NOMO-1 (cell line): ENCODE data around the gene PLOD3.

Source experiments
- DNase-seq, 2 experiments: peaks; one replicate each; lab custom pipeline; 2025; ENCODE audit not compliant: unreplicated experiment in 2 of 2; lab: John Stamatoyannopoulos, UW

Gene PLOD3

GRCh38 chr7:101239191-101239950 lies 22.0 kb upstream of the PLOD3 start:
- no peak for DNase-seq

DNA sequence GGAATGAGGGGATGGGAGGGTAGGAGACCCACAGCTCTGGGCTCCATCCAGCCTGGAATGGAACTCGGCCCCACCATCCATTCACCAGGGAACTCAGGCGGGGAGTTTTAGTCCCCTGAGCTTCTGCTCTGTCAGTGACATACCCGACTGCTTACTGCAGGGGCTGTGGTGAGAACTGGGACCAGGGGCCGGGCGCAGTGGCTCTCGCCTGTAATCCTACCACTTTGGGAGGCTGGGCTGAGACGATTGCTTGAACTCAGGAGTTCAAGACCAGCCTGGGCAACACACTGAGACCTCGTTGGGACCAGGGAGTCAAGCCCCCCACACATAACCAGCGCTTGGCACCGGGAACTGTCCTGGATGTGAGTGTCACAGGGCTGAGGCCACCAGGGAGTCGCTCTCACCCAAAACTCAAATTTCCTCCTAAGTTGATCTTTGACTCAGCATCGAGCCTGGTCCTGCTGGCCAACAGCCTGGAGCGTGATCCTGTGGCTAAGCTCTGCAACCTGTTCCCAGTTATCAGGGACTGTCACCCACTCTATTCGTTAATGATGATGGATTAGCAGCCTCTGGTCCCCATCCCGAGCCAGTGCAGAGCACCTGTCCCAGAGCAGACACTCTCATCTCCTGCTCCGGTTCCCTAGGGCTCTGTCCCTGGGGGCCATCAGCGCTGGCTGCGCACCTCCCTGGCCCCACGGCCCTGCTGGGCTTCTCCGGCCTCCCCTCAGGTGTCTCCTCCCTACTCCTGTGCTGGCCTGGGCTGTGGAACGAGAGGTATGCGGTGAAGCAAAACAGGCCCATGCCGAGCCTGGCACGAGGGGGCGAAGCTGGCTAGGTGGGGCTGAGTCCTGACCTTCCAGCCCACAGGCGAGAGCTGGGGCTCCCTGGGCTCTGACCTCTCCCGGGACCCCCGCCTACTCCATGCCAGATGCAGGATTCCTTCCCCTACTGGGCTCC lies 21.1 kb upstream of the PLOD3 start:
- no peak for DNase-seq

DNA sequence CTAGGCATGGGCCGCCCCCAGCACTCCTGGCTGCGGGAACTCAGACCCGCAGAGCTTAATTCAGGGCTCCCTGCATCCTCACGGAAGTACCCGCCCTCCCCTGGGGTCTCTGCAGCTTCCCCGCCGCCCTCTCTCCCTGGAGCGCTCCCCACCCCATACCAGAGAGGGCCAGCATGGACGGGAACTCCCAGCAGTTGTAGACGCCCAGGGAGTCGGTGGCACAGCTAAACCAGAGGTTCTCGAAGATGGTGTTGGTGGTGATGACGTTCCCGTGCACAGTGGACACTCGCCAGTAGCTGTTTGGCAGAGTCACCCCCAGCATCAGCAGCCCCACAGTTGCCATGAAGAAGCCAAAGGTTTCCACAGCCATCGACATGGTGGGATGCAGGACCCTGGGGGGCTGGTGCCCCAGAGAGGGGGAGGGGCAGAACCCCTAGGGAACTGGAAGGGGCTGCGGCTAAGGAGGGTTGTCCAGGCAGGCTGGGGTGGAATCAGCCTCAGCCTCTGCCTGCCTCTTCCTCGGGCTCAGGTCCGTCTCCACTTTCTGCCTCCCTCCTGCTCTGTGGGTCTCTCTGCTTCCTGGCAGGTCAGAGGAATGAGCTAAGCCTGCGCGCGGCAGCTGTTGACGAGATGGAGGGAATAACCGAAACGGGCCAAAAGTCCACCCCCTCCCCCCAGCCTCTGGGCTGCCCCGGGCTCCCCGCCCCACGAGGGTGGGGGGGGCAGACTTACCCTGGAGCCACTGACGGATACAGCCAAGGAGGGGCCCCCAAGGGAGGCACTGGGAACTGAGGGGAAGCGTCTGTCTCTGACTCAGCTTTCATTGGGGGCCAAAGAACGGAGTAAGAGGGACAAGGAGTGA lies 20.1 kb upstream of the PLOD3 start, which contains the start of gene CLDN15:
TSS of gene CLDN15 (minus strand) at position 597 of the 862 bp plus-strand sequence. CDS start at position 376, 221 bp downstream.
- peak; percentile 13 to 57 for DNase-seq

DNA sequence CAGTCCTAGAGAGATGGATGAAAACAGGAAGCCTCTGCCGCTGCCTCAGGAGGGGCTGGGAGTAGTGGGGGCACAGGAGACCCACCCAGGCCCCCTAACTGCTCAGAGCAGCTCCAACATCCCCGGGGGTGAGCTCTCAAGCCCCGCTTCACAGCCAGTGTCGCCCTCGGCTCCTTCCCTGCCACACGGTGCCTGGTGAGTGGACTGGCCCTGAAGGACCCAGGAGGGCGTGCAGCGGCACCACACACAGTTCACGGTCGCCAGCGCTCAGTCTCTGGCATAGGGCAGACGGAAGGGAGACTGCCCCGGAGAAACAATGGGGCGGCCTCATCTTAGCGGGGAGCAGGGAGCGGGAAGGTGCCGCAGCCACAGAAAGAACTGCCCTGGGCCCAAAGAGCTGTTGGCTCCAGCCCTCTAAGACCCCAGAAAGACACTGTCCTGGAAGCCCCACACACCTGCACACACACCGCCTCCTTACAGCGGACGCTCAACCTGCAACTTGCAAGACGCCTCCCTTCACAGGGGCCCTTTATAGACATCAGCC lies 19.0 kb upstream of the PLOD3 start:
- no peak for DNase-seq

DNA sequence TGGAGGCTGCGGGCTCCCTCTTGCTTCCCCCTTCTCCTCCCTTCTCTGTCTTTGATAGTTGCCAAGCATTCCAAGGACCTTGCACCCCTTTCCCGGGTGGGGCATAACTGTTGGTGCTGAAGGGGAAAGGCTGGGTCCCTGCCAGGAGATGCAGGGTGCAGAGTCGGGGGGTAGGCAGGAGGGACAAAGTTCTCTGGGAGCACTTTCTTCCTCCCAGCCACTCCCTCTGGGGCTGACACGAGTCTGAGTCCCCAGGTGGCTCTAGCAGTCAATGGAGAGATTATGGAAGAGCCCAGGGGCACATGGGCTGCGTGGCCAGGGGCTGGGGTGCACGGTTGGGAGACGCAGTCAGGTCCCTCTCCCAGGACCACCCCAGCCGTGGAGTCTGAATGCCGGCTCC lies 18.1 kb upstream of the PLOD3 start:
- no peak for DNase-seq

DNA sequence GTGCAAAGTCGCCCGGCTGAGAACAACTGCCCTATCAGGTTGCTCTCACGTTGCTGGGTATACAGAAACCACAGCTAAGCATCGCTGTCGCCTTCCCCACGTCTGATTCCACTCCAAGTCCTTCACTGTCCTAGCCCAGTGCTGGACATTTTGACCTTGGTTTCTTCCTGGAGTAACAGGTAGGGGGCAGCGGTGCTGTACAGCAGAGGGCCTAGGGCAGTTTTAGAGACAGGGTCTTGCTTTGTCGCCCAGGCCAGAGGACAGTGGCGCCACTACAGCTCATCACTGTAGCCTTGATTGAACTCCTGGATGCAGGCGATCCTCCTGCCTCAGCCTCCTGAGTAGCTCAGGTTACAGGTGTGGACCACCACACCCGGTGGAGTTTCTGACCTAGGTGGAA lies 17.7 kb upstream of the PLOD3 start:
- peak; percentile 24 to 37 for DNase-seq

DNA sequence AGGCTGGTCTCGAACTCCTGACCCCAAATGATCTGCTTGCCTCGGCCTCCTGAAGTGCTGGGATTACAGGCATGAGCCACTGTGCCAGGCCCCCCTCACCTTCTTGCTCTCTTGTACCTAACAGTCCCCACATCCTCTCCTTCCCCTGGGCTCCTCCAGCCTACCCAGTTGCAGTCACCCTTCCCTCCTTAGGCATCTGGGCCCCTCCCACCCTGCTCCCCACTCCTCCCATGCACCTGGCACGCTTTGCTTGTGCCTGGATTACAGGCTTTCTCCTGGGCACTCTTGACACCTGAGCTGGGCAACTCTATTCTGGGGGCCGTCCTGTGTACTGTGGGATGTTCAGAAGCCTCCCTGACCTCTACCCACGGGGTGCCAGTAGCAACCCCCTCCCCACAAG lies 17.3 kb upstream of the PLOD3 start:
- DNase-seq = no peak

GRCh38 chr7:101233907-101234547 lies 16.6 kb upstream of the PLOD3 start:
- no peak for DNase-seq

DNA sequence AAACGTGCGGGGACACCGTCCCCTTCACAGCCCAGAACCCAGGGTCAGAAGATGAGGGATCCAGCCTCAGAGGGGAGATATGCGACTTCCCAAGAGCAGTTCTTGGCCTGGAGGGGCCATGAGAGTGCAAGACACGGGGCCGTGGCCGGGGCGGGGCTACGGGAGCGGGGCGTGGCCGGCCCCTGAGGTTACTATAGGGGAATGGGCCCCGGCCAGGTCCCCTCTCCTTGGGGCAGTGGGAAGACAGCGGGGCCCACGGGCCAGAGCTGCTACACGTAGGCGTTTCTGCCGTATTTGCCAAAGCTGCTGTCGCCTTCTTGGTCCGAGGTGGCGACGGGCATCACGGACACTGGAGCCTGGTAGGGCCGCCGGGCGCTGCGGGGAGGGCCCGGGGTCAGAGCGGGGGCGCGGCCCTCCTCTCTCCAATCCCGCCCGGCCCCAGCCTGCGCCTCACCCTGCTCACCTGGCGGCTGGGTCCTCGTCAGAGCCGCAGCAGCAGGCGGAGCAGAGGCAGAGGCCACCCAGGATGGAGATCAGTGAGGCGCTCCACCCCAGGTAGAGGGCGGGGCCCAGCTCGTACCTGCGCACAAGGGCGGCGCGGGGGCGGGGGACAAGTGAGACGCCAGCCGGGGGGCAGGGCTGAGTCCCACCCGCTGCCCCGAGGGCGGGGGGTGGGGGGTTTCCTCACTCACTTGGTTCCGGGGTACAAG lies 14.9 kb upstream of the PLOD3 start:
- no peak for DNase-seq

GRCh38 chr7:101231644-101232043 lies 14.3 kb upstream of the PLOD3 start:
- no peak for DNase-seq

DNA sequence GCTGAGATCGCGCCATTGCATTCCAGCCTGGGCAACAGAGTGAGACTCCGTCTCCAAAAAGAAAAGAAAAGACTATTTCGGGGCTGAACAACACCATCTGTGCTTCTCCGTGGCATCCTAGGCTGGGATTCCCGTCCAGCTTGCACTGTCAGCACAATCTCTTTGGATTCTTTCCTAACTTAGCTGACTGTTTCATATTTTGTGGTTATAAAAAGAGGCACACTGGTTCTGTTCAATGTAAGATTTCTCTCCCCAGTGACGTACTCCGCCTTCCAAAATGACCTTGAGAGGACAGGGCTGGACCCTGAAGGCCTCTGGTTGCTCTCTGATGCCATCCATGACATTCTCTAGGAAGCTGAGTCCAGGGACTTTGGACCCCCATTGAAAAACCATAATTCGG lies 9.3 kb upstream of the PLOD3 start:
- DNase-seq = no peak

GRCh38 chr7:101225650-101226049 lies 8.3 kb upstream of the PLOD3 start:
- no peak for DNase-seq

GRCh38 chr7:101223528-101223927 lies 6.1 kb upstream of the PLOD3 start:
- no peak for DNase-seq

DNA sequence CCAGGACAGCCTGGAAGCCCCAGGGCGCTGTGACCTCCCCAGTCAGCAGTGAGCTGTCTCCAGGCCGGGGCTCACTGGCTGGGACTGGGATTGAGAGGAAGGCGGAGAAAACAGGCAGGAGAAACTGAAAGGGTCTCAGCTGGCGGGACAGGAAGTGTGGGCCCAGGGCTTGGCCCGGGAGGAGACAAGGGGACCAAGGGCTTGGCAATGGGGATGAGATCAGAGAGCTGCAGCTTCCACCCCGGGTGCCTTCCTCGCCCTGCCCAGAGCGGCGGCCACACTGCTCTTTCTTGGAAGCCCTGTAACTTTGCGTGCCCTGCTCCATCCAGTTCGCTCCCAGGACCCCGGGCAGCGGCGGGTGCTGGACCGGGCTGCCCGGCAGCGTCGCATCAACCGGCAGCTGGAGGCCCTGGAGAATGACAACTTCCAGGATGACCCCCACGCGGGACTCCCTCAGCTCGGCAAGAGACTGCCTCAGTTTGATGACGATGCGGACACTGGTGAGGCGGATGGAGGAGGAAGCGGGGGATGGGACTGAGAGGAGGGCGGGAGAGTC lies 5.0 kb upstream of the PLOD3 start:
- DNase-seq = no peak

GRCh38 chr7:101220295-101220694 lies 2.9 kb upstream of the PLOD3 start:
- DNase-seq = no peak

DNA sequence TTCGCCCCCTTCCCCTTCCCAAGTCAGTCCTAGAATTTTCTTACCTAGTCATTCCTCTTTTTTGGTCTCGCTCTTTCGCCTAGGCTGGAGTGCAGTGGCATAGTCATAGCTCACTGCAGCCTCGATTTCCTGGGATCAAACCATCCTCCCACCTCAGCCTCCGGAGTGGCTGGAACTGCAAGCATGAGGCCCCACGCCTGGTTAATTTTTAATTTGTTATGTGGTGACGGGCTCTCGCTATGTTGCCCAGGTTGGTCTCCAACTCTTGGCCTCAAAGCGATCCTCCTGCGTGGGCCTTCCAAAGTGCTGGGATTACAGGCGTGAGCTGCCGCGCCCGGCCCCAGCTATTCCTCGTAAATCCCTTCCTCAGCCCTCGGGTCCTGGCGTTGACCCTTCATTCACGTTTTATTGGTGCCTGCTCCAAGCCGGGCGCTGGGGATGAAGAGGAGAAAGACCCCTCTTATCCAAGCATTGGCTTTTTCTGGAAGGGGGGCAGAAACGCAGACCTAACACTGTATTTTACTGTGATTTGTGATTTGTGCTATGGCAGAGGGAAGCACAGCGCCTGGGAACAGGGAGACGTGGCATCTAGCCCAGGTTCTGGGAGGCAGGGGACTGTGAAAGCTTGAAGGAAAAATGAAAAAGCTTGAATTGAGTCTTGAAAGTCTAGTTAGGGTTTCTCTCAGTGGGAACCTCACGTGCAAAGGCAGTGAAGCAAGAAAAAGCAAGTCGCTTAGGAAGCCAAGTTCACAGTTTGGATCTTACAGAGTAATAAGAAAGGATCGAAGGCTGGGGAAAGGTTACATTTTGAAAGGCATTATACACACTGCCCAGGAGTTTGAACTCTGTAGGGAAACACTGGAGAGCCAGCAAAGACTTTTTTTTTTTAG lies 1.1 kb upstream of the PLOD3 start:
- DNase-seq = no peak

DNA sequence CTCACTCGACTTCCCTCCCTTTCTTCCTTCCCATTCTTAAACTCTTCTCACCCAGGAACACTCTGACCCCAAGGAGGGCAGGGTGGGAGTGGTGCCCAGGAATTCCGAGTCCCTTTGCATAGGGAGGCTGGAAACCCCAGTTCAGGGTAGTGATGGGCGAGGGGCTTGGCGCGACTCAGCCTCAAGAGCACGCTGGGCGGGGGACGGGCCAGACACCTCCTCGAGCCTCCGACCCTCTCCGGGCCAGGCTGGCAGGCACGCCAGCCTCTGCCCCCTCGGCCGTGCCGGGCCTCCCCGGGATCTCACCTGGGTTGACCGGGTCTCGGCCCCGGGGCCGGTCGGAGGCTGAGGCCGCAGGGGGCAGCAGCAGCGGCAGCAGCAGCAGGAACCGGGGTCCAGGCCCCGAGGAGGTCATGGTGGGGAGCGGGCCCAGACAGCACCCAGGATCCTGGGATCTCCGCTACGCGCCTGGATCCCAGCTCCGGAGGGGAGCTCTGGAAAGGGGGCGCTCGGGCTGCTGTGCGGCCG lies 457 bp downstream of the PLOD3 start:
- DNase-seq = no peak
